Uterus (tissue), 2 donors: ENCODE results near the gene CAVIN3.

ENCODE experiments used
- CTCF ChIP-seq, 4 experiments: fragments of 200-600 bp in 2 of 4; fragments of 450-650 bp in 2 of 4; sonication (generic) in 2 of 4; IDR thresholded peaks; one replicate each; pipeline ENCODE4 v1.5.1; 2016 to 2019; ENCODE audit warnings: antibody characterized with exemption in 4 of 4, mild to moderate bottlenecking in 2 of 4, moderate library complexity in 1 of 4
- POLR2A ChIP-seq, 2 donors: fragments of 450-650 bp; IDR thresholded peaks; one replicate each; pipeline ENCODE4 v1.6.1; 2016; ENCODE audit warnings: antibody characterized with exemption in 2 of 2, mild to moderate bottlenecking in 1 of 2, moderate library complexity in 1 of 2

- TF ChIP-seq CTCF (IDR thresholded peaks at IDR 0.05) (no peak), POLR2A (IDR thresholded peaks at IDR 0.05) (no peak)
Measured at GRCh38 chr11:6321961-6322362, 1.7 kb upstream of the CAVIN3 start.
